ENCODE results near the gene JAML.
"Not testable (repeated sequence)": the region's sequence is repeated elsewhere in the genome, so short reads cannot be mapped to it uniquely, and the experiment has no call there.

JAML gene

DNA sequence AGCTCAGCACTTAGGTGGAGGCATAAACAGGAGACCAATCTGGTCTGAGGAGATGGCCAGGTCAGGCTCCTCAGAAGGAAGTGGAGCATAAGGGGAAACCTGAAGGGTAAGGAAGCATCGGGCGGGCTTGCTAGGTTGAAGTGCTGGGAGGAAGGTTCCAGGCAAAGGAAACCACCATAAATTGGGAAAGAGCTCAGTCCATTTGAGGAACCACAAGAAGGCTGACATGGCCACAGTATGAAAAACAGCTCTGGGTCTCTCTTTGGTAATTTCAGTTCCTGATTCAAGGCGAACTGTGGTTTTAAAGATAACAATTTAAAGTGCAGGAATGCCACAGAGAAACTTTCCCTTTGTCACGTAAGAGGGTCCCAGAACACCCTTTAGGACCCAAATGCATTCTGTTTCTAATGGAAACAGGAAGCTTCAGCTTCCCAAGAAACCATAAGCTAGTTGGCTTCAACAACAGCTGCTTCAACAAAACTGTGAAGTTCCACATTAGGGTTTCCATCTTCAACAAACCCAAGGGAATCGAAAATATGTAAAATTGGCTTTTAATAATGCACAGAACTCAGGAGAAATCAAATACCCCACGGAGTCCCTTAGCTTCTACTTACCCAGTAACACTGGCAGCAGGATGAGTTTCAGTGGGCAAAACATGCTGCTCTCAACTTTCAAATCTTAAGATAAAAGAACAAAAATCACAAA, 10.4 kb downstream of the JAML start:
- DNase-seq, result no peak

GRCh38 chr11:118213781-118214180, 11.0 kb downstream of the JAML start:
- no peak for DNase-seq

DNA sequence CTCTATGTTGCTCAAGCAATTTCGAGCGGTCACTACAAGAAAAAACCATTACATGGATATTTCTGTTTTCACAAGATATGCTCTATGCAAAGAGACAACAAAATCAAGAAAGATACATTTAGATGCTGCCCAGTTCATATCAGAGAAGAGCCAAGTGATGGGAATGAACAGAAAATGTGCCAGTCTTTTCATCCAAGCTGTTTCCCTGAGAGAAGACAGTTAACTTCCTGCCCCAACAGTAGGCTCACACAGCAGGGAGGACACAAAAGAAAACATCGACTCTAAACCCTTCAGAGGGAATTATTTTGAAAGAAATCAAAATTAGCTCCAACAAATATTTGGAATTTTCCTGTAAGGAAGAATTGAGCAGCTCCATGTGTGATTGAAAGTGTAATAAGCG, 11.6 kb downstream of the JAML start:
- DNase-seq, result no peak

DNA sequence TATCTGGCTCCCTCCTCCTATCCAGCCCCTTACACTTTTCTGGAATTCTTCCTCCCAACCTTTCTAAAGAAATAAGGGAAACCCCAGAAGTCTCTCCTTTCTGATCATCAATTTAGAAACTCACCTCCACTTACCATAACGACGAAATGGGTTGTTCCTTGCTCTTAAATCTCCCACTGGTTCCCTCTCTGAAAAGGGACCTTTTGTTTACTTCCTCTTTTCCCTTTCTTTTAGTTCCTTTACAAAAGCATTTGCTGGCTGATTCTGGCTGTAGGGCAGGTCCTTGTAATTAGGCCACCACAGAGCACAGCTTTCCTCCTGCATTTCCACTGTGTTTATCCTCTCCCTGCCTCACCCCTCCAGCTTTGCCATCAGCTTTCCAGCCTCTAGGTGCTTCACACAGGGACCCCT, 12.0 kb downstream of the JAML start:
- DNase-seq, result no peak

DNA sequence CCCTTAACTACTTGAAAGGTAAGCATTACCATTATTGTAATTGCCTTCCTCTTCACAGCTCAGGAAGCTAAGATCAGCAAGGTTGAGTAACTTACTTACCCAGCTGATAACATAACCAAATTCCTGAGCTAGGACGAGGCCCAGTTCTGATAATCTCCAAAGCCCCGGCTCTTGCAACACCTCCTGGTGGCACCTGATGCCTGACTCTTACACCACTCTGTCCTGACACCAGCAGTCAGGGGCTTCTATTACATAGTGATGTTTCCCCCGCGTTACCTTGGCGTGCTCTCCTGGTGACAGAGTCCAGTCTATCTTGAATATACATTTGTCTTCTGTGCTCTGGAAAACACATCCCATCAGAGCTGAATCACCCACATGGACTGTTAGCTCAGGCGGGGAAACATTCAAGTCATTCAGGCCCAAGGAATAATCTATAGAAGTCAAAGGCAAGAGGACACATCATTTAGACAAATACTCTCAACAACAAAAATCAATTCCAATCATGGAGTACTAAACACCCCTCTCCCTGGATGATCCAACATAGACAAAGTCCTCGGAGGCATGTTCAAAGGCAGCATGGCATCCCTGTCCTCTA, 12.6 kb downstream of the JAML start:
- no peak for DNase-seq

DNA sequence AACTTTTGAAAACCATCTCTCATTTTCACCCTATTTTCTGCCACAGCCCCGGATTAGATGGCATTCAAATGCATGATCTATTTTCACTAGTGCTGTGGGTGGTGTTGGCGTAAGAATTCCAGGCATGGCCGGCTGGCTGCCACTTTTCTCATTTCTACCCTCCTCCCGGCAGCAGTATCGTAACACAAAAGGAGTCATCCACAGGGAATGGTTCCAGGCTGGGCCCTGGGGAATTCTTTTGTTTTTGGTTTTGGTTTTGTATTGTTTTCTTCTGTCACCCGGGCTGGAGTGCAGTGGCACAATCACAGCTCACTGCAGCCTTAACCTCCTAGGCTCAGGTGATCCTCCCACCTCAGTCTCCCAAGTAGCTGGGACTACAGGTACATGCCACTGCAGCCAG, 13.8 kb downstream of the JAML start:
- DNase-seq, result no peak

DNA sequence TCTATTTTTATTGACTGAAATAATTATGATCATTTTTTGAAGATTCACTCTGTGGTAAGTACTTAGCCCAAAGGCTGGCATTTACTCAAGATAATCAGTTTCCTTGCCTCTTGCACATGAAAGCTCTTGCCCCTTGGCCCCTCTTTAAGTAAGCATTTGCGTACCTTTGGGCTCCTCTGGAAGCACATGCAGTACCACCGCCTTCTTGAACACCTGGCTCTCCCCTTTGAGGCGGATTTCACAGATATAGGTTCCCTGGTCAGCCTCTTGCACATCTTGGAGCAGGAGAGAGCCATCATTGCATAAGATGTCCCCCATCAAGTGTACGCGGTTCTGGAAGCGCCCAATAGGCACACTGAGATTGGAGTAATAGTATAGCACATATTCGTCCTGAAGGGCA, 14.5 kb downstream of the JAML start:
- no peak for DNase-seq

DNA sequence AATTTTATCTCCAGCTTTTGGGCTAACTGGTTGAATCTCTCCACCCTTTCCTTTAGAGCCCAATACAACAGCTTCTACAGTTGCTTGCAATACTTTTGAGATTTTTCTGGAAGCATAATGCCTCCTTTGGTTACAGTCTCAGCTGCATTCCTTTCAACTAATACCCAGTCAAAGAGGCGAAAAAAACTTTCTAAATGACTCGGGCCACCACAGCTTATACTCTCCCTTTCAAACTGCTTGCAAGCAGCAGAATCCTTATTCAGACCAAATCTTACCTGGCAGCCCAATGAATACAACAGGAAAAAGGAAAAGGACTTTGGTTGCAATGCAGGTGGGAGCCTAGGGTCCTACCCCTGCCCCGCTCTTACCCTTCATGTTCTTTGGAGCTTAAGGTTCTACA, 15.8 kb downstream of the JAML start:
- no peak for DNase-seq

- no peak for DNase-seq
Observed at GRCh38 chr11:118207079-118207478, 17.7 kb downstream of the JAML start.

- DNase-seq, result no peak
Observed at GRCh38 chr11:118206391-118207031, 18.3 kb downstream of the JAML start.

DNA sequence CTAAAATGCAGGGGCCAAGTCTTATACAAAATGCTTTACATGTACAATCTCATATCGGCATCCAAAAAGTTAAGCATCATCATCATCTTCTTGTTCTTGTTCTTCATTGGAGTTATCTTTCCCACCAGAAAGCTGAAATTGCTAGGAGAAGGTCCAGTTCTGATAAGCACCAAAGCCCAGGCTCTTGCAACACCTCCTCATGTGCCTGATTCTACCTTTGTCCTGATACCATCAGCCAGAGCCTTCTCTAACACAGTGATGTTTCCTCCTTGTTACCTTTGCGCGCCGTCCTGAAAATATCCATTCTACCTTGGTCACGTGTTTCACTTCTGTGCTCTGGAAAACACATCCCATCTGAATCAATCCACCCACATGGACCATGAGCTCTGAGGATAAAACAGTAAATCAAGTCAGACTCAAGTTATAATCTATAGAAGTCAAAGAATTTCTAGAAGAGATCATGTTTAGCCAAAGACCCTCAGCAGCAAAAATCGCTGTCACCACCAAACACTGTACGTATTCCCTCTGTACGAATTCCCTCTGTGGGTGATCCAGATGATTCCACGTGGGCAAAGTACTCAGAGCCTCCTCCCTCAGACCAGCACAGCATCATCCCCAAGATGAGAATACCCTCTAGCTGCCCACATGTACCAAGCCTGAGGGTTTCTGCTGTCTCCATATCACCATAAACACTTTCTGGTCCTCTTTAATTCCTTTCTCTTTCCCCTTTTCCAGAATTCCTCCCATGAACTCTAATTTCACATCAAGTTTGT, 19.0 kb downstream of the JAML start:
- no peak for DNase-seq

GRCh38 chr11:118202599-118203422, 22.0 kb downstream of the JAML start:
- DNase-seq, result no peak

DNA sequence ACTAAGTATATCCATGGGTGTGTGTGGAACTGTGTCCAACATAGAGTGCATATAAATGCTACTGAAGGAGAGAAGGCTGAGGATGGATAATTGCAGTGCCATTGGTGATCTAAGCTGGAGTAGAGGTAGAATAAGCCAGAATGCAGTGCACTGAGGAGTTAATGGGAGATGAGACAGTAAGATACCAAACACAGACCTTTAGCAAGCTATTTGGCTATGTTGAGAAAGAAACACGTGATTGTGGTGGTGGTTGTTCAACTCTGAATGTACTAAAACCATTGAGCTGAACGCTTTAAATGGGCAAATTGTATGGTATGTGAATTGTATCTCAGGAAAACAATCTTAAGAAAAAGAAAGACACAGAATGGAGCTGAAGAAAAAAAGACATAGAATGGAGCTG, 22.8 kb downstream of the JAML start:
- no peak for DNase-seq

DNA sequence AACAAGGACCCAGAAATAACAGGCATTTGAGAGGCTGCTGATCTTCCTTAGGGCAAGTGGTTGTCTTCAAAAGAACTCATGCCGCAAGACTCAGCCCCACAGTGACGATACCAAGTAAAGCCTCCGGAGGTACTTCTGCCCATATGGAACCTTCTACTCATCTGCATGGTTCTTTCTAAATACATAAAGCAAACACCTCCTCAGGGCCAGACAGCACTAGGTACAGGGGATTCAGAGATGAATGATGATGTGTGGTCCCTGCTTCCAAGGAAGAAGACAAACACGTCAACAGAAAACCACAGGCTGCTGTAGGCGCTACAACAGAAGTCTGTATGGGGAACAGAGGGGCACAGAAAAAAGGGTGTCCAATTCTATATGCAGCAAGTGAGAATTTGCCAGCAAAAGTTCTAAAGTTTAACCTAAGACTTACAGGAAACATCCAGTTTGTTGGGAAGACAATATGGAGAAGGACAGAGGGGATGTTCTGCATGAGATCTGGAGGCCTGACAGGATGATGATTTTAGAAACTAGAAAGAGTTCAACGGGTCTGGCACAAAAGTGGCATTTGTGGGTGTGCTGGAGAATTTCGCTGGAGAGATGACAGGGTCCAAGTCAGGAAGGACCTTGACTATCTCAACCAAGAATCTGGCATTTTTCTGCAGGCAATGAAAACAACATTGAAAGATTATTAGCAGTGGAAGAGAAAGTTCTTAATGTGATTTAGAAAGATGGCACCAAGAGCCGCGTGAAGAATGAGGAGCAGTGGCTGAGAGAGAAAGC, 23.7 kb downstream of the JAML start:
- no peak for DNase-seq

DNA sequence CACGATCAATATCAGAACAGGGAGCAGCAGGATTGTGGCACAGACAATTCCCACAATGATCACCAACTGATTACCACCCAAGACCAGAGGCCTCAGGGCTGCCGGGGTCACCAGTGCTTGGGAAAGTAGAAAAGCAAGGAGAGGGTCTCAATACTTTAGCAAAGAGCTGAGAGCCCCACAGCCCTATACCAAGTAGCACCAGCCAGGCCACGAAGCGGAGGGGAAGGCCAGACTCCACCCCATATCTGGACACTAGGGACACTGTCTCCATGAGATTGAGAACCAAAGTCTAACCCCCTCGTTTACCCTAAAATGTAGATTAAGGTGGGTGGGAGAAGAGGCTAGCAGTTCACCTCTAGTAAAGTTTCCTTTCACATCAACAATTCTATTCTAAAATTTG, 24.3 kb downstream of the JAML start:
- no peak for DNase-seq

- no peak for DNase-seq
Observed at GRCh38 chr11:118199135-118199534, 25.7 kb downstream of the JAML start.

DNA sequence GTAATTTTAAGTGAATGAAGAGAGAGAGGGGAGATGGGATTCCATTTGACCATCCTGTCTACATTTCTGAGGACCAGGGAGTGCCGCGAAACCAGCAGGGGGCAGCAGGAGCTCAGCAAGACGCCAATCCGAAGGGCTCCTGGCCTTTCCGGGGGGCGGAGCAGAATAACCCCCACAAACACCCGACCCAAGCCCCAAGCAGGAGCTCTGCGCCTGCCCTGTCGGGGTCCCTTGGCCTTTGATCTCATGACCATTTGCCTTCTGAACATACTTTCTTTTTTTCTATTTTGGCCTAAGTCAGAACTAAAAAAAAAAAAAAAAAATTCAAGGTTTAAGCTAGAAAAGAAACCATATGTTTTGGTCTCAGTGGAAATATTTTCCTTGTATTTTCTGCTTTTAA, 26.4 kb downstream of the JAML start:
- DNase-seq, result peak; percentile 68

DNA sequence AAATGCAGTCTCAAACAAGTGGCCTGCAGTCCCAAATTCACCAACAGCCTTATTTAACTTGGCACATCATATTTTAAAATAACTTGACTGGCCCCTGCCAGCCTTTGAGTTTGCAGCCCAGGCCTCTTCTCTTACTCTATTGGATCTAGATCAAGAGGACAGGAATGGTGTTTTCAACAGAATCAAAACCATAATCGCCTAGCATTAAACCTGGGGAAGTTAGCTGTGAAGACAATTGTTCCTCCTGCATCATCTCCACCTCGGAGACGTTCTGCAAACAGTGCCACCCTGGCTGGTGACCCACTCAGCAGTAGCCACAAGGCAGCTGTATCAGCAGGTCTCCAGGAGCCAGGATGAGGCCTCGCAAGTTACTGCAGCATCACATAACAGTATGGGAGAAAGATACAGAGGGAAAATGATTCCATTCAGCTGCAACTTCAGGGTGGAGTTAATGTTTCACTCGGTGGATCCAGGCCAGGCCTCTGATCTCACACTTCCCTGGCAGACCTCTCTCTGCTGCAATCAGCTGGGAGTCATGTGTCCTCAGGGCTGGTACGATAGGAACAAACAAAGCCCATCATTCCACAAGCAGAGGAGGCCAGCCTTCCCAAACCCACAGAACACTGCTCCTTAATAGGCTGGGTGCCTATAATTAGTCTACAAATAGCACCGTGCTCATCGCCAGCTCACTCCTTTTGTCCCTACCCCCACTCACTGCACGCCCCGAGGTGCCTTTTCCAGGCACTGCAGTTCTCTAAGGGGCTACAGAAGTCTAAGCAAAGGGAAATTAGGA, 29.8 kb downstream of the JAML start:
- DNase-seq, result no peak

DNA sequence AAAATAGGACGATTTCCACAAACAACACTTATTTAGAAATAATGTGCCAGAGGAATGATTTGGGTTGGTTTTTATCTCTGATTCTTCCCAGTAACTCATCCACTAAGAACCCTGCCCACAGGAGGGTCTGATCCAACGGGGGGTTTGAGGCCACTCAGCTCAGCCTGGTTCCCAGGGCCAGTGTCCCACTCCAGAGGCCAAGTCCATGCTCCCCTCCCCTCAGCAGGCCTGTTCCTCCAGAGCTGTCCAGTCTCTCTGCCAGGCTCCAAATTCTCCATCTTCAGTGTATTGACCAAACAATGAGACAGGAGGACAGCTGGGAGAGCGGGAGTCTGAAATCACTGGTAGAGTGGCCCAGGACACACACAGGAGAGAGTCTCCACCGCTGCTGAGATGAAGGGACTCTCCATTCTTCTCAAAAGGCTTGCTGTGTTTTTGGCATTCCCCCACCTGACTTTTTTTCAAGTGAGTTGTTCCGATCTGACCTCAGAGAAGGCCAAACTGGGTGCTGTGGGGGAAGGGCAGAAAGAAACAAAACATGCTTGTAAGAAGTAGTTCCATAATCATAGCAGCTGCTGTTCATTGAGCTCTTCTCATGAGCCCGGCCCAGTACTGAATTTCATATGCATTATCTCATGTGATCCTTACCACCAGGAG, 30.8 kb downstream of the JAML start:
- no peak for DNase-seq

DNA sequence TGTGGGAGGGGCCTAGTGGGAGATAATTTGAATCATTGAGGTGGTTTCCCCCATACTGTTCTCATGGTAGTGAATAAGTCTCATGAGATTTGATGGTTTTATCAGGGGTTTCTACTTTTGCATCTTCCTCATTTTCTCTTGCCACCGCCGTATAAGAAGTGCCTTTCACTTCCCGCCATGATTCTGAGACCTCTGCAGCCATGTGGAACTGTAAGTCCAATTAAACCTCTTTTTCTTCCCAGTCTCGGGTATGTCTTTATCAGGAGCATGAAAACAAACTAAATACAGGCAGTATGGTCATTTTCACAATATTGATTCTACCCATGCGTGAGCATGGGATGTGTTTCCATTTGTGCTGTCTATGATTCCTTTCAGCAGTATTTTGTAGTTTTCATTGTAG, 32.0 kb downstream of the JAML start:
- not testable (repeated sequence) for DNase-seq
